IMR-90 (cell line): ENCODE measurements around the gene LTF. TPM values are rescaled to one million over a fixed set of nuclear protein-coding genes. Genes with fewer than 3 reads are reported as not detected.

Experiments
- ATAC-seq: fragments of 200-7000 bp; cut with Tn5 transposase; 2 replicates; pipeline ENCODE4 v1.9.1; 2020; ENCODE audit warnings: low read depth, mild to moderate bottlenecking, moderate library complexity
- BruUV-seq: library from RNA; stranded (reverse); fragments of 400-500 nt; replicated peaks from 2 replicates; lab custom pipeline; 2021; lab: Mats Ljungman, UMichigan
- CTCF ChIA-PET: fragments of 300-600 bp; formaldehyde crosslinking; extraction: SDS; loops from one replicate; lab custom pipeline; 2021; ENCODE audit warnings: antibody characterized with exemption; lab: Yijun Ruan, JAX
- POLR2A ChIA-PET: fragments of 300-600 bp; sonication (Branson Sonifier 250); formaldehyde crosslinking; loops from one replicate; lab custom pipeline; 2022; ENCODE audit warnings: antibody characterized with exemption; ENCODE audit not compliant: unreplicated experiment; lab: Charles Lee
- DNase-seq: peaks from one replicate; pipeline ENCODE4 v3.0.0; 2013
- H2AFZ ChIP-seq: replicated peaks from 2 replicates; pipeline ENCODE3; 2013; ENCODE audit warnings: low read length, mild to moderate bottlenecking; ENCODE audit not compliant: poor library complexity
- H2AK5ac ChIP-seq: 2 replicates; pipeline ENCODE4 v1.6.1; 2013; ENCODE audit warnings: low read depth, low read length, inconsistent platforms
- H2AK9ac ChIP-seq: replicated peaks from 2 replicates; pipeline ENCODE3; 2013; ENCODE audit warnings: mild to moderate bottlenecking, low read depth, low read length, moderate library complexity; ENCODE audit not compliant: poor library complexity
- H2BK120ac ChIP-seq: 2 replicates; pipeline ENCODE4 v1.6.1; 2013; ENCODE audit warnings: low read depth, low read length, inconsistent platforms
- H2BK15ac ChIP-seq: 3 replicates; pipeline ENCODE4 v1.6.1; 2013; ENCODE audit warnings: low read depth, low read length, inconsistent platforms
- H2BK20ac ChIP-seq: 2 replicates; pipeline ENCODE4 v1.6.1; 2013; ENCODE audit warnings: low read depth, mild to moderate bottlenecking, inconsistent platforms, low read length, moderate library complexity
- H2BK5ac ChIP-seq: 2 replicates; pipeline ENCODE4 v1.6.1; 2013; ENCODE audit warnings: mild to moderate bottlenecking, low read depth, low read length, inconsistent platforms; ENCODE audit not compliant: poor library complexity, severe bottlenecking
- H3K14ac ChIP-seq: replicated peaks from 2 replicates; pipeline ENCODE4 v1.6.1; 2013; ENCODE audit warnings: low read depth, low read length, inconsistent platforms
- H3K18ac ChIP-seq: 2 replicates; pipeline ENCODE4 v1.6.1; 2013; ENCODE audit warnings: low read depth, low read length, control low read depth
- H3K23ac ChIP-seq: 2 replicates; pipeline ENCODE4 v1.6.1; 2013; ENCODE audit warnings: low read depth, low read length, inconsistent platforms
- H3K27ac ChIP-seq: 2 replicates; pipeline ENCODE4 v1.5.1; 2013; ENCODE audit warnings: mild to moderate bottlenecking, control low read depth, low read length; ENCODE audit not compliant: insufficient read depth
- H3K27me3 ChIP-seq: 2 replicates; pipeline ENCODE4 v1.6.1; 2013; ENCODE audit warnings: low read length; ENCODE audit not compliant: control insufficient read depth, insufficient read depth
- H3K36me3 ChIP-seq: 2 replicates; pipeline ENCODE4 v1.6.1; 2013; ENCODE audit warnings: low read length, mixed read lengths; ENCODE audit not compliant: control insufficient read depth, insufficient read depth
- H3K4ac ChIP-seq: 2 replicates; pipeline ENCODE4 v1.6.1; 2013; ENCODE audit warnings: low read depth, low read length, inconsistent platforms
- H3K4me1 ChIP-seq: 2 replicates; pipeline ENCODE4 v1.6.1; 2013; ENCODE audit warnings: low read length, mixed read lengths; ENCODE audit not compliant: control insufficient read depth, insufficient read depth
- H3K4me2 ChIP-seq: 2 replicates; pipeline ENCODE4 v1.6.1; 2013; ENCODE audit warnings: low read depth, mild to moderate bottlenecking, control low read depth, low read length, moderate library complexity
- H3K4me3 ChIP-seq: 2 replicates; pipeline ENCODE4 v1.5.1; 2013; ENCODE audit warnings: low read depth, mild to moderate bottlenecking, control low read depth, low read length, moderate library complexity; ENCODE audit not compliant: insufficient read depth
- H3K56ac ChIP-seq: 2 replicates; pipeline ENCODE4 v1.6.1; 2013; ENCODE audit warnings: low read length, inconsistent platforms; ENCODE audit not compliant: insufficient read depth; ENCODE audit errors: extremely low read depth
- H3K79me1 ChIP-seq, 2 experiments: 2 replicates each; pipeline ENCODE4 v1.6.1; 2013; ENCODE audit warnings: low read length in 2 of 2, inconsistent platforms in 1 of 2, low read depth in 1 of 2
- H3K9ac ChIP-seq: 2 replicates; pipeline ENCODE4 v1.6.1; 2013; ENCODE audit warnings: low read depth, low read length, control low read depth
- H3K9me1 ChIP-seq: 2 replicates; pipeline ENCODE4 v1.6.1; 2013; ENCODE audit warnings: low read length, inconsistent platforms; ENCODE audit not compliant: insufficient read depth
- H3K9me3 ChIP-seq: 2 replicates; pipeline ENCODE4 v1.6.1; 2013; ENCODE audit warnings: low read length; ENCODE audit not compliant: control insufficient read depth, insufficient read depth
- H4K20me1 ChIP-seq: 2 replicates; pipeline ENCODE4 v1.6.1; 2013; ENCODE audit warnings: low read length, inconsistent platforms; ENCODE audit not compliant: insufficient read depth
- H4K5ac ChIP-seq: 2 replicates; pipeline ENCODE4 v1.6.1; 2013; ENCODE audit warnings: mild to moderate bottlenecking, low read depth, low read length, control low read depth
- H4K8ac ChIP-seq, 2 experiments: 2 replicates each; pipeline ENCODE4 v1.6.1; 2013; ENCODE audit warnings: low read depth in 2 of 2, low read length in 2 of 2, control low read depth in 1 of 2, inconsistent platforms in 1 of 2
- H4K91ac ChIP-seq: 2 replicates; pipeline ENCODE4 v1.6.1; 2013; ENCODE audit warnings: low read depth, low read length, inconsistent platforms; ENCODE audit not compliant: insufficient read depth
- BHLHE40 ChIP-seq: fragments of 150-350 bp; IDR thresholded peaks from 2 replicates; pipeline ENCODE4 v1.6.1; 2016; ENCODE audit warnings: mild to moderate bottlenecking, low read depth, low read length
- CEBPB ChIP-seq: IDR thresholded peaks from 2 replicates; pipeline ENCODE4 v1.6.1; 2012; ENCODE audit warnings: low read depth, low read length, improper control_type of control experiment
- CHD1 ChIP-seq: IDR thresholded peaks from 2 replicates; pipeline ENCODE4 v1.6.1; 2012; ENCODE audit warnings: low read depth, low read length, improper control_type of control experiment
- ELK1 ChIP-seq: fragments of 150-350 bp; IDR thresholded peaks from 2 replicates; pipeline ENCODE4 v1.6.1; 2016; ENCODE audit warnings: low read depth, mild to moderate bottlenecking, low read length, moderate library complexity, borderline replicate concordance
- FOS ChIP-seq: fragments of 150-350 bp; IDR thresholded peaks from 2 replicates; pipeline ENCODE4 v1.6.1; 2016; ENCODE audit warnings: low read depth, low read length
- MAFK ChIP-seq: IDR thresholded peaks from 2 replicates; pipeline ENCODE4 v1.6.1; 2012; ENCODE audit warnings: low read depth, low read length, improper control_type of control experiment
- MAZ ChIP-seq: IDR thresholded peaks from 2 replicates; pipeline ENCODE4 v1.6.1; 2012; ENCODE audit warnings: low read depth, mild to moderate bottlenecking, low read length, improper control_type of control experiment, moderate library complexity, borderline replicate concordance
- MXI1 ChIP-seq: IDR thresholded peaks from 2 replicates; pipeline ENCODE4 v1.6.1; 2012; ENCODE audit warnings: low read depth, mild to moderate bottlenecking, low read length, moderate library complexity, borderline replicate concordance
- NFE2L2 ChIP-seq: fragments of 150-350 bp; IDR thresholded peaks from 2 replicates; pipeline ENCODE4 v1.6.1; 2016; ENCODE audit warnings: low read depth, mild to moderate bottlenecking, low read length
- POLR2A ChIP-seq: IDR thresholded peaks from 2 replicates; pipeline ENCODE4 v1.6.1; 2012; ENCODE audit warnings: mild to moderate bottlenecking, low read depth, low read length
- RAD21 ChIP-seq: IDR thresholded peaks from 2 replicates; pipeline ENCODE4 v1.6.1; 2012; ENCODE audit warnings: low read length, improper control_type of control experiment
- RCOR1 ChIP-seq: IDR thresholded peaks from 2 replicates; pipeline ENCODE4 v1.6.1; 2012; ENCODE audit warnings: mild to moderate bottlenecking, low read length, improper control_type of control experiment; ENCODE audit not compliant: insufficient replicate concordance
- RFX5 ChIP-seq: IDR thresholded peaks from 2 replicates; pipeline ENCODE4 v1.8.0; 2012; ENCODE audit warnings: low read depth, mild to moderate bottlenecking, low read length, moderate library complexity
- SMC3 ChIP-seq: fragments of 150-350 bp; IDR thresholded peaks from 2 replicates; pipeline ENCODE4 v1.6.1; 2016; ENCODE audit warnings: low read depth, mild to moderate bottlenecking, antibody characterized with exemption, low read length, moderate library complexity
- WGBS, 2 experiments: methylation state at CpG; one replicate each; pipeline versions ENCODE4 v1.1.5 to v1.1.7; 2013; ENCODE audit warnings: missing lambda C conversion rate in 2 of 2; ENCODE audit not compliant: insufficient read length in 1 of 2; ENCODE audit errors: extremely low coverage in 2 of 2; 5-methylcytosine and 5-hydroxymethylcytosine counted together
- dilution Hi-C: fragments of 300-500 bp; cut with HindIII; formaldehyde crosslinking; loops from one replicate; pipeline ENCODE4 v1.14.3; 2018; ENCODE audit warnings: low sequenced_read_pairs; ENCODE audit not compliant: unreplicated experiment
- in situ Hi-C: fragments of 300-500 bp; cut with MboI; formaldehyde crosslinking; loops from 3 replicates; pipeline ENCODE4 v1.14.3; 2019; ENCODE audit warnings: low sequenced_read_pairs, inconsistent platforms, mixed read lengths
- intact Hi-C: fragments of 100-400 bp; cut with micrococcal nuclease; formaldehyde crosslinking; loops from 2 replicates; pipeline ENCODE4 v1.10.0; 2022
- polyA plus RNA-seq, 3 experiments: library from polyadenylated mRNA; depleted of rRNA; stranded (reverse); fragments of >200 nt; gene quantifications; 2 replicates each; pipeline ENCODE4 v1.2.3, GENCODE V29; 2012; ENCODE audit warnings: low replicate concordance in 1 of 3
- total RNA-seq: library from RNA; depleted of rRNA; stranded (reverse); fragments of >200 nt; gene quantifications from 2 replicates; pipeline ENCODE4 v1.2.3, GENCODE V29; 2012
- TF ChIP-seq, protein P1 (sequence below): fragments of 150-350 bp; IDR thresholded peaks from 2 replicates; pipeline ENCODE4 v1.6.1; 2017; ENCODE audit warnings: mild to moderate bottlenecking, antibody characterized with exemption, low read length, low read depth
- TF ChIP-seq, protein P2 (sequence below): conservative IDR thresholded peaks from 2 replicates; pipeline ENCODE4 v1.5.1; 2012; ENCODE audit warnings: mild to moderate bottlenecking, low read depth, low read length, improper control_type of control experiment

The LTF gene
- total and polyA plus RNA-seq, 2 of the 4 experiments (the other 2 are of a cell fraction), result not detected

DNA sequence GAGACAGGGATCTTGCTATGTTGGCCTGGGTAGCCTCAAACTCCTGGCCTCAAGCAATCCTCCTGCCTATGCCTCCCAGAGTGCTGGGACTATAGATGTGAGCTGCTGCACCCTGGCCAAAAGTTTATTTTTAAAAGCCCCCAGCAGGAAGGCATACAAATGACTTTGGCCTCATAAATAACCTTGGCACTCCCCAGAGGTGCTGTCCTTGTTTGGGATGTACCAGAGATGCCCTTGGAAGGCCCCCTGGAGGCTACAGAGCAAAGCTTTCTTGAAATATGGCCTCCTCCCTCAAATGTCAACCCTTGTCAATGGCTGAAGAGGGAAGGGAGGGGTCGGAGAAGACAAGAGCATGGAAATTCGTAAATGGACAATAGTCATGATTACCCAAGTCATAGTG lies 19.1 kb upstream of the LTF start:
- 86% methylated on average over 1 of the region's 2 CpGs; no CpG with 5 or more reads in 1 of the 2 experiments for WGBS, 2 experiments
- no peak overlapping the region for H3K27ac ChIP-seq
- H4K91ac ChIP-seq, result no peak overlapping the region; the same call in 1 of the 2 replicates
- H3K36me3 ChIP-seq, result no peaks in the 10 kb centered on the region
- H4K5ac ChIP-seq, result no peak overlapping the region
- no peak for DNase-seq
- no peaks in the 10 kb centered on the region for H3K79me1 ChIP-seq
- H4K20me1 ChIP-seq, result no peaks in the 10 kb centered on the region
- H3K4ac ChIP-seq, result peak overlapping the region; percentile 17; the same call in 1 of the 2 replicates
- peaks cover 4% of the 10 kb centered on the region for H3K4me1 ChIP-seq
- no peak overlapping the region for H3K14ac ChIP-seq
- no peak overlapping the region for H3K56ac ChIP-seq
- no TSS peak for BruUV-seq
- peak overlapping the region; percentile 49; the same call in 1 of the 2 replicates for H2AK5ac ChIP-seq
- no peak overlapping the region for H3K4me2 ChIP-seq
- no peak overlapping the region for H2BK15ac ChIP-seq
- H3K9me1 ChIP-seq, result peaks cover 8% of the 10 kb centered on the region
- H3K9ac ChIP-seq, result no peak overlapping the region
- no peak overlapping the region for H2AK9ac ChIP-seq
- in situ Hi-C loops, result loop anchor here (25.0 kb wide), 1 partner anchor 403 kb away; the partner anchor contains the start of gene PTH1R
- POLR2A ChIA-PET, result interaction anchor here (0.5 kb wide), 1 partner anchor 525 kb away, joined by 4 read pairs; no protein-coding TSS in a partner anchor
- no peak overlapping the region for H3K4me3 ChIP-seq
- no peak overlapping the region for H3K18ac ChIP-seq
- TF ChIP-seq MXI1 (no peak), POLR2A (no peak), RAD21 (no peak), RFX5 (no peak), FOS (no peak), BHLHE40 (no peak), MAFK (no peak), SMC3 (no peak), CEBPB (no peak), NFE2L2 (no peak), ELK1 (no peak), CHD1 (no peak), MAZ (no peak), RCOR1 (no peak)
- TF ChIP-seq, protein P1, sequence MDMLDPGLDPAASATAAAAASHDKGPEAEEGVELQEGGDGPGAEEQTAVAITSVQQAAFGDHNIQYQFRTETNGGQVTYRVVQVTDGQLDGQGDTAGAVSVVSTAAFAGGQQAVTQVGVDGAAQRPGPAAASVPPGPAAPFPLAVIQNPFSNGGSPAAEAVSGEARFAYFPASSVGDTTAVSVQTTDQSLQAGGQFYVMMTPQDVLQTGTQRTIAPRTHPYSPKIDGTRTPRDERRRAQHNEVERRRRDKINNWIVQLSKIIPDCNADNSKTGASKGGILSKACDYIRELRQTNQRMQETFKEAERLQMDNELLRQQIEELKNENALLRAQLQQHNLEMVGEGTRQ, result no peak
- TF ChIP-seq, protein P2, sequence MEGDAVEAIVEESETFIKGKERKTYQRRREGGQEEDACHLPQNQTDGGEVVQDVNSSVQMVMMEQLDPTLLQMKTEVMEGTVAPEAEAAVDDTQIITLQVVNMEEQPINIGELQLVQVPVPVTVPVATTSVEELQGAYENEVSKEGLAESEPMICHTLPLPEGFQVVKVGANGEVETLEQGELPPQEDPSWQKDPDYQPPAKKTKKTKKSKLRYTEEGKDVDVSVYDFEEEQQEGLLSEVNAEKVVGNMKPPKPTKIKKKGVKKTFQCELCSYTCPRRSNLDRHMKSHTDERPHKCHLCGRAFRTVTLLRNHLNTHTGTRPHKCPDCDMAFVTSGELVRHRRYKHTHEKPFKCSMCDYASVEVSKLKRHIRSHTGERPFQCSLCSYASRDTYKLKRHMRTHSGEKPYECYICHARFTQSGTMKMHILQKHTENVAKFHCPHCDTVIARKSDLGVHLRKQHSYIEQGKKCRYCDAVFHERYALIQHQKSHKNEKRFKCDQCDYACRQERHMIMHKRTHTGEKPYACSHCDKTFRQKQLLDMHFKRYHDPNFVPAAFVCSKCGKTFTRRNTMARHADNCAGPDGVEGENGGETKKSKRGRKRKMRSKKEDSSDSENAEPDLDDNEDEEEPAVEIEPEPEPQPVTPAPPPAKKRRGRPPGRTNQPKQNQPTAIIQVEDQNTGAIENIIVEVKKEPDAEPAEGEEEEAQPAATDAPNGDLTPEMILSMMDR, result no peak
- H3K9me3 ChIP-seq, result no peaks in the 10 kb centered on the region
- dilution Hi-C loops, result no loop called here
- H2BK120ac ChIP-seq, result peak overlapping the region; percentile 71; the same call in 1 of the 2 replicates
- no peak overlapping the region for H3K23ac ChIP-seq
- no peak overlapping the region for H2BK5ac ChIP-seq
- H4K8ac ChIP-seq, result no peak overlapping the region
- H2BK20ac ChIP-seq, result peak overlapping the region; percentile 66; the same call in 1 of the 2 replicates
- no peak for ATAC-seq
- no peak overlapping the region for H2AFZ ChIP-seq
- H3K27me3 ChIP-seq, result no peaks in the 10 kb centered on the region
- CTCF ChIA-PET, result interaction anchor here (0.6 to 1.6 kb wide), 2 partner anchors 74 to 178 kb away, joined by 5 read pairs; no protein-coding TSS in a partner anchor
- intact Hi-C loops, result no loop called here
